Hindlimb muscle (tissue), 1 donor: ENCODE results near the gene SEL1L3. TPM values are rescaled to one million over a fixed set of nuclear protein-coding genes. Genes with fewer than 3 reads are reported as not detected.
A peak's percentile ranks its signal among the peaks of the same experiment; 100 is the strongest.
"Not testable (repeated sequence)": the region's sequence is repeated elsewhere in the genome, so short reads cannot be mapped to it uniquely, and the experiment has no call there.

Source experiments
- DNase-seq: peaks from one replicate; pipeline ENCODE4 v3.0.0-alpha.2; 2013
- polyA plus RNA-seq: library from polyadenylated mRNA; unstranded; fragments of 120-200 nt; gene quantifications from one replicate; pipeline ENCODE4 v1.2.1, GENCODE V29; 2013; ENCODE audit not compliant: insufficient read length

SEL1L3 gene
- polyA plus RNA-seq, 1 donor: 17.2 TPM

GRCh38 chr4:25879587-25879986 lies 16.8 kb upstream of the SEL1L3 start:
- no peak for DNase-seq

- DNase-seq: no peak
These were observed 16.4 kb upstream of the SEL1L3 start for GRCh38 chr4:25879091-25879584.

GRCh38 chr4:25878676-25879075 lies 15.9 kb upstream of the SEL1L3 start:
- no peak for DNase-seq

GRCh38 chr4:25875281-25875745 lies 12.5 kb upstream of the SEL1L3 start:
- DNase-seq: no peak

GRCh38 chr4:25874655-25875054 lies 11.9 kb upstream of the SEL1L3 start:
- DNase-seq: no peak

GRCh38 chr4:25873632-25874129 lies 10.9 kb upstream of the SEL1L3 start:
- DNase-seq: no peak

- no peak for DNase-seq
These were observed 10.3 kb upstream of the SEL1L3 start for GRCh38 chr4:25872851-25873631.

GRCh38 chr4:25870081-25870480 lies 7.3 kb upstream of the SEL1L3 start:
- no peak for DNase-seq

- no peak for DNase-seq
These were observed 5.0 kb upstream of the SEL1L3 start for GRCh38 chr4:25867781-25868294.

GRCh38 chr4:25866401-25866800 lies 3.6 kb upstream of the SEL1L3 start:
- DNase-seq: not testable (repeated sequence)

GRCh38 chr4:25865586-25865985 lies 2.8 kb upstream of the SEL1L3 start:
- DNase-seq: no peak

GRCh38 chr4:25863831-25864418 lies 1.1 kb upstream of the SEL1L3 start:
- DNase-seq: no peak

GRCh38 chr4:25863347-25863784 lies 578 bp upstream of the SEL1L3 start:
- DNase-seq: no peak

- DNase-seq: peak; percentile 36
These were observed 807 bp downstream of the SEL1L3 start for GRCh38 chr4:25861951-25862410.

- DNase-seq: peak; percentile 28
These were observed 1.4 kb downstream of the SEL1L3 start for GRCh38 chr4:25861280-25861950.

GRCh38 chr4:25860586-25861279 lies 2.1 kb downstream of the SEL1L3 start:
- DNase-seq: peak; percentile 23

GRCh38 chr4:25859429-25860148 lies 3.2 kb downstream of the SEL1L3 start:
- DNase-seq: no peak

GRCh38 chr4:25857851-25858400 lies 4.9 kb downstream of the SEL1L3 start:
- DNase-seq: no peak

GRCh38 chr4:25857403-25857802 lies 5.4 kb downstream of the SEL1L3 start:
- DNase-seq: no peak

GRCh38 chr4:25856756-25857155 lies 6.0 kb downstream of the SEL1L3 start:
- DNase-seq: no peak

- DNase-seq: no peak
These were observed 10.7 kb downstream of the SEL1L3 start for GRCh38 chr4:25852103-25852502.
